NCI-H2107 treated with DMSO at 0.1 percent for 48 hours (cell line): ENCODE measurements around the gene RAD51B.
A peak's percentile ranks its signal among the peaks of the same experiment; 100 is the strongest.

Experiments used
- DNase-seq: peaks from one replicate; lab custom pipeline; 2025; ENCODE audit not compliant: unreplicated experiment; lab: John Stamatoyannopoulos, UW

Gene RAD51B

DNA sequence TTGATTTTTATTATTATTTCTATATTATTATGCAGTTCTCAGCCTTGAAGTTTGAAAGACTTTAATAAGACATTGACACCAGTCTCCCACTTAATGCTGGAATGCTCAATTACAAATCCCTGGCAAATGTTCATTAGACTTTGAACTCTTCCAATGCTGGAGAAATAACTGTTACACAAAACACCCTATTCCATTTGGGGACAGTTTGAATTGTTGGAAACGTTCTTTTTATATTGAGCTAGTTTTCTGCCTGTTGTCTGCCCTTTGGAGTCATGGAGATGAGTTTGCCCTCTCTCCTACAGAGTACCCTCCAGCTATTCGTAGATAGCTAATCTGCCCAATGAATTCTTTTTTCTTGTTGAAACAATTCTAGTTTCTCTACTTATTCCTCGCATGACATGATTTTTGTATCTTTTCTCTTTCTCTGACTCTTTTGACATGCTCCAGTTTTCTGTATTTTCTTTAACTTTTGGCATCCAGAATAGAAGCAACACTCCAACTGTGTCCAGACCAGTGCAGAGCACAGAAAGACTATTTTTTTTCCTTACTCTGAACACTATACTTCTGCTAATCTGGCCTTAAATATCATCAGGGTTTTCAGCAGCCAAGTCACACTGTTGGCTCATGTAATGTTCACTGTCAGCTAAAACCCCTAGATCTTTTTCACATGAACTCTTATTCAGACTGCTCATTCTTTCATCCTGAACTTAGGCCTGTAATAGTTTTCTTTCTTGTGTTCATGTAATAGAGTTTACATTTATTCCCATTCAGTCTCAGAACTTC is 379.3 kb downstream of the RAD51B start:
- DNase-seq = no peak

DNA sequence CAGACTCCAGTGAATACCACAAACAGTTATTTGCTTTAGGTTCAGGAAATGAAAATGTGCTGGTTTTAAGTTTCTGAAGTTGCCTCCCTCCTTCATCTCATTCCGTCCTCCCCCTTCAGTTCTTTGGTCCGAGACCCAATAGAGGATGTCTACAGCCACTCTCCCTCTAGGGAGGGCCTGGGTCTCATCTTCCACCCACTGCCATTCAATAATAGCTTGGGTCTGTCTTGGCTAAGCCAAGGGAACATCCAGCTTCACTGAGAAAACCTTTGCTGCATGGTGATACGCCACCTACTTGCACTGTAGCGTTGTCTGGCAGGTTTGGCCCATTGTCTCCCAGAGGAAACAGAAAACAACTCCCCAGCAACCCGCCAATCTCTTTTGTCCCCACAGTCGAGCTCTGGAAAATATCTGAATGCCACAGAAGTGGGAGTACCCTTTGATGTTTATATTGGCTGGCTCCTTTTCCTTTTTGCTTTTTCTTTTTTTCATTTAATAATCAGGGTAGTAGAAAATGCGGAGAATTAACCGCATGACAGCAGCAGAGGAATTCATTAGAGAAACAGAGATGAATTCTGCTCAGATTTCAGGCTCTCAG is 380.1 kb downstream of the RAD51B start:
- DNase-seq = peak; percentile 50

DNA sequence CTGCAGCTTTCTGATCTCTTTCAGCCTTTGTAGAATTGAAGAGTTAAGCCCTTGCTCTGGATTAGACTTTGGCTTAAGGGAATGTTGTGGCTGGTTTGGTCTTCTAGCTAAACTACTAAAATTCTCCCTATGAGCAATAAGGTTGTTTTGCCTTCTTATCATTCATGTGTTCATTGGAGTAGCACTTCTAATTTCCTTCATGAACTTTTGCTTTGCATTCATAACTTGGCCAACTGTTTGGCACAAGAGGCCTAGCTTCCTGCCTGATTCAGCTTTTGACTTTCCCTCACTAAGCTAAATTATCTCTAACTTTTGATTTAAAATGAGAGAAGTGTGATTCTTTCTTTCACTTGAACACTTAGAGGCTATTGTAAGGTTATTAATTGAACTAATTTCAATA is 384.3 kb downstream of the RAD51B start:
- DNase-seq = no peak

DNA sequence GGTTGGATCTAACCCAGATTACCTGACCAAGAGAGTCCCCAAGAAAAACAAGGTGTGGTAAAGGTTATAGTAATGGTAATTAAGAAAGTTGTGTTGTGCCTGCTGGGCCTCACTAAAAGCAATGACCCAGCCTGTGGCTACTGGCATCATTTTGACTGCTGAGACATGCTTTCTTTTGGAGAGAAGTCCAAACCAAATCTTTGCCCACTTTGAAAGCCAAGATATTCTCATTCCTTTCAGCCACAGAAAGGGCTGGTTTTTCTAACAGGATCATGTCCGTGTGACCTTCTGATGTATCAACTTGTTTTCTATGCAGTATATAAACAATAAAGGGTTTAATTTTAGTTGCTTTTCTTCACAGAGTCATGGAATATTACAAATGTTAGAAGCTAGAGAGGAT is 388.6 kb downstream of the RAD51B start:
- no peak for DNase-seq

DNA sequence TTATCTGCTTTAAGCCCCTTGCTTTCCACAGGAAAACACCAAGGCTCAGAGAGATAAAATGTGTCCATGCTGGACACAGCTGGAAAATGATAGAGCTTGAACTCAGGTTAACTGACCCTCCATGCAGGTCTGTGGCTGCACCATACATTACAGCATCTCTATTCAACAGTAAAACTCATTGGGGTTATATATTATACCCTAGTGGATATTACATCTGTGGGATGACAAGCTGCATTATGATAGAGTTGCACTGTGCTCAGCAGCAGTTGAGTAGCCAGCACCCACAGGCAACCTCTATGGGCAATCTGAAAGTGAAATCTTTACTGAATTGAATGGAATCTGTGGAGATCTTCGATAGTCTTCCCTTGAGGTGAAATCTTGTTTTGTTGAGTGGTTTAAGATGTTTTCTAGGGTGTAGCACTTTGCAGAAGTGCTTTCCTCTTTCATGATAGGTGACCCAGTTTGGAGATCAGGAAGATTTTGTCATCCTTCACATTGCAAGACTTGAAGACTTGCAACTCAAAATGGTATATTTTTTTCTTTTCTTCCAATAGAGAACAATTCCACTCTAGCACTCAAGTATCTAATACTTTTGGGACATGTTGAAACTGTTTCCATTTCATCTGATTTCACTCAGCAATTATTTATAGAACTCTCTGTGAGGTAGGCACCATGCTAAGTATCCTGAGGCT is 389.2 kb downstream of the RAD51B start:
- no peak for DNase-seq

DNA sequence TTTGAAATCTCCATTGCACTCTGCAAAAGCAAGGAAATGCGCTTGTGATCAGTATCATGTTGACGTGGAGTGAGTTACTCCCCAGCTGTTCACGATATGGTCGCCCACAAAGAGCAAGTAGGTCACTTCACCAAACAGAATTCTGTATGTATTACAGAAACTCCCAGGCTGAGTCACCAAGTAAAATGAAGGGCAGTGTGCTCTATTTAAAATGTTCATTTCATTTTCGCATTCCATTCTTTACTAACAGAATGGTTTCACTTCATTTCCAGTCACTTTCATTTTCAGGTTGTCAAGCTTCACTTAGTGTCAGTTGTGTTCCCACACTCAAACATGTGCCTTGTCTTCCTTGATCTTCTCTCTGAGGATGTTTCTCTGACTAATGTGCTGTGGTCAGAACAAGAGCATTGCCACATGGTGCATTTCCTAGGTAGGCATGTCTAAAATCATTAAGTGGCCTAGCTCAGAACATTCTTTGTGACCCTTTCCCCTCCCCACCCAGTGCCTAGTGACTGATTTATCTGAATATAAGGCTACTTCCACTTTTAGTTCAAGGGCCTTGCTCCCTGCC is 391.2 kb downstream of the RAD51B start:
- DNase-seq = no peak

DNA sequence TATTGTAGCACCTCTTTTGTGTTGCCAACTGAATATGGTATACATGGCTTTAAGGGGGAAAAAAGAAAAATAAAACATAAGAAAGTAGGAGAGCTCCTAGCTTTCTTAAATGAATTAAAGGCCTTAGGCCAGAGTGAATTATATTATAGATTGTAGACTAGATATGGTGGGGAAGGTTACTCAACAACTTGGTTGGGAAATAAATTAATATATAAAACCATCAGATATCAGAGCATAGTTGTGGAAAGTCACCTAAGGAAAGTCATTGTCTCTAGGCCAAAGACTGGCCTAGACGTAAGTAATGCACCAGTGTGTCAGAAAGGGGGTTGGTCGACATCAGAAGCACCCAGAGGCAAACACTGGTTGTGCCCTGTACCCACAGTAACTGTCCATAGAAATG is 391.8 kb downstream of the RAD51B start:
- no peak for DNase-seq

DNA sequence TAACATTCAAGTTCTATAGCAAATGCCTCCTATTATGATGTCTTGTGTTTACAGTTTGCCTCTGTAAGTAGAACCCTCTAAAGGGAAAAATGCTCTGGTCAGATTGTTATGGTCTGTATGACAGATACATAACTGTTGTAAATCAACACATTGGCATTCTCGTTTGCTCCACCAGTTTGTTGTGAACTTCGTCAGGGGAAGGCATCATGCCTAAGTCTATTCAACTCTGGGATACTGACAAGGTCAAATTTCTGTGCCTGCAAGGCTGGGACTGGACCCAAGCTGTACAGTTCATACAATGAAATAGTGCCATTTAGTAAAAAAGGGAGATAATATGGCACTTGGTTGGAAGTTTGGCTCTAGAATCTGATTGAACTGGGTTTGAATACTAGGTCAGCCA is 392.3 kb downstream of the RAD51B start:
- DNase-seq = no peak

- DNase-seq = no peak
Measured at GRCh38 chr14:68212361-68212760, 392.8 kb downstream of the RAD51B start.

DNA sequence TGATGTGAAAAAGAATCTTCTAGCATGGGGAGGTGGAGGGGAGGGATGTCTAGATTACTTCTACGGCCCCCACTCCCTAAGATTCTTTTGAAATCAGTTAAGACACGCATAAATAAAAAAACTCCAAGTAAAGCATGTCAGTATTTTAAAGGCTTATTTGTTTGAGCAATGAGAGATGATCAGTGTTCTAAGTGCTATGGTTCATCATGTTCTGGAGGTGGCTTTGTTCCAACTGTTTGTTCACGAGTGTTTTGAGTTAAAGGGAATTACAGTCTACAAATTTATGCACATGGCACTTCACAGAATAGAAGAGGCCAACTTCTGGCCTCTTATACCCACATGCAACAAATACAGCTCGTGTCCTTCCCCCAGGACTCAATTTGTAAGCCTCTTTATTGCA is 394.9 kb downstream of the RAD51B start:
- DNase-seq = peak; percentile 84

DNA sequence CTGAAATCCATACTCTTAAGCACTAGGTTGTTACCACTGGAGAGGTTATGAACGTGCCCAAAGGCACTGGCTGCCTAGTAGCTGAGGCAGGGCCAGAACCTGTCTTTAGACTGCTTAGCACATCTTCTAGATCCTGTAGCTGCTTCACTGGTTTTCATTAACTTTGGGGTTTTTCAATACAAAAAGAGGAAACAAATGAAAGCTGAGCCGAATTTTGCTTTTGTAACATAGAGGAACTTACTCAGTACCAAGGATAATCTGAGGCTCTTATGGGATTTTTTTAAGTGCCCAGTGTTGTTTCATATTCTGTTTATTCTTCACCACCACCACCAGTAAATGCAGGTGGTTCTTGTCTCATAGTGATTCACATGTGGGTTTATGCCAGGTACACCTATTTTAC is 396.1 kb downstream of the RAD51B start:
- DNase-seq = no peak

- peak; percentile 19 for DNase-seq
Measured at GRCh38 chr14:68216079-68216478, 396.5 kb downstream of the RAD51B start.

- DNase-seq = no peak
Measured at GRCh38 chr14:68216957-68217356, 397.4 kb downstream of the RAD51B start.

DNA sequence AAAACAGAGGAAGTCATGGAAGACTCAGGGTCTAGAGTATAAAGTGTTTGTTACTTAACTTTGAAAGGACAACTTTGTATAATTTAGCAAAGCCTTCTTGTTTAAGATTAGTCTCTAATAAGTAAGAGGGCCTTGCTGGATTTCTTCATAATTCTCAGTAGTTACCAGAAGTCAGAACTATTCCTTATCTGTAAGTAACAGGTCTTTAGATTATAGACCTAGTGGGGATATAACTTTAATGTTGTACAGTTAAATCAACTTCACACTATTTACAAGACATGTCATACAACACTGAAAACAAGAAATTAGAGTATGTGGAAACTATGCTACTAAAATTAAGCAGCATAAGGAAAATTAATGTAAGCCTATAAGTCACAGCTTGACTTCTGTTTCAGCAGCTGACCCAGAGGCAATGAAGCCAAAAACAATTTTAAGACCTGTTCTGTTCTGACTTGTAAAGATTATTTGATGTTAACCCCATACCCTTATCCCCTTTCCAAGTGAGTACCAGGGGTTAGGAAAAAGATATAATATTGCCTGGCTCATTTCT is 398.3 kb downstream of the RAD51B start:
- no peak for DNase-seq

DNA sequence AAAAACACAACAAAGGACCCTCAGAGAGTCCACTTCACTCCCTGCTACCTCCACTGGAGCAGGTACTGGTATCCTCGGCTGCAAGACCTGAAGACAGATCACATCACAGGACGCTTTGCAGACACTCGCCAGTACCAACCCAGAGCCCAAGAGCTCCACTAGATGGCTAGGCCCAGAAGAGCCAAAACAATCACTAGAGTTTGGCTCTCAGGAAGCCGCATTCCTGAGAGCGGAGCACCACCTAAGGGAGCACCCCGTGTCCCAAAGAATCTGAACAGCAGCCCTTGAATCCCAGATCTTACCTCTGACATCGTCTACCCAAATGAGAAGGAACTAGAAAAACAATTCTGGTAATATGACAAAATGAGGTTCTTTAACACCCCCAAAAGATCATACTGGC is 399.8 kb downstream of the RAD51B start:
- DNase-seq = no peak

GRCh38 chr14:68221046-68221445 is 401.5 kb downstream of the RAD51B start:
- peak; percentile 84 for DNase-seq

- no peak for DNase-seq
Measured at GRCh38 chr14:68222154-68222553, 402.6 kb downstream of the RAD51B start.

- DNase-seq = no peak
Measured at GRCh38 chr14:68222726-68223125, 403.1 kb downstream of the RAD51B start.

GRCh38 chr14:68223631-68224030 is 404.1 kb downstream of the RAD51B start:
- DNase-seq = no peak

- no peak for DNase-seq
Measured at GRCh38 chr14:68225321-68225720, 405.7 kb downstream of the RAD51B start.

DNA sequence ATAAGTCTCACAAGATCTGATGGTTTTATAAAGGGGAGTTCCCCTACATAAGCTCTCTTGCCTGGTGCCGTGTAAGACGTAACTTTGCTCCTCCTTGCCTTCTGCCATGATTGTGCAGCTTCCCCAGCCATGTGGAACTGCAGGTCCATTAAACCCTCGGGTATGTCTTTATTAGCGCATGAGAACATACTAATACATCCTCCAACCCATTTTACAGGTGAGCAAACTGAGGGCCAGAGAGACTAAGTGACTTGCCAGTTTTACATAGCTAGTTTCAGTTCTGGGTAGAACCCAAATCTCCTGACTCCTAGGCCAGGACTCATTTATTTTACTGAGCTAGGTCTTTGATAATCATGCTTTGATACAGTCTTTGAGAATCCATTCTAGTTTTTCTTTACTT is 406.9 kb downstream of the RAD51B start:
- DNase-seq = no peak

GRCh38 chr14:68228656-68229055 is 409.1 kb downstream of the RAD51B start:
- DNase-seq = no peak
